NAMALWA (cell line): ENCODE results near the gene UROD.
"Not testable (repeated sequence)": the region's sequence is repeated elsewhere in the genome, so short reads cannot be mapped to it uniquely, and the experiment has no call there.

Source experiments
- DNase-seq: peaks from one replicate; pipeline ENCODE4 v3.0.0-alpha.2; 2015; ENCODE audit warnings: low spot score

The UROD gene

GRCh38 chr1:45011837-45012638, at the start of gene UROD:
TSS of gene UROD (plus strand) at chr1:45012254. CDS start at chr1:45012266, 12 bp downstream.
- DNase-seq: peak; percentile 98

- no peak for DNase-seq
Observed at GRCh38 chr1:44962729-44963128, 49.3 kb upstream of the UROD start.

GRCh38 chr1:44964396-44964795, 47.7 kb upstream of the UROD start:
- no peak for DNase-seq

- no peak for DNase-seq
Observed at GRCh38 chr1:44970317-44970716, 41.7 kb upstream of the UROD start.

GRCh38 chr1:44973645-44974044, 38.4 kb upstream of the UROD start:
- DNase-seq: no peak

GRCh38 chr1:44976252-44976651, 35.8 kb upstream of the UROD start:
- DNase-seq: no peak

- DNase-seq: not testable (repeated sequence)
Observed at GRCh38 chr1:44977372-44977771, 34.7 kb upstream of the UROD start.

GRCh38 chr1:44985747-44986359, 26.2 kb upstream of the UROD start:
- DNase-seq: no peak

- no peak for DNase-seq
Observed at GRCh38 chr1:44988531-44989156, 23.4 kb upstream of the UROD start.

- DNase-seq: no peak
Observed at GRCh38 chr1:44994309-44994898, 17.6 kb upstream of the UROD start.

GRCh38 chr1:44995467-44996238, 16.4 kb upstream of the UROD start:
- no peak for DNase-seq

- no peak for DNase-seq
Observed at GRCh38 chr1:44999232-44999631, 12.8 kb upstream of the UROD start.

- DNase-seq: no peak
Observed at GRCh38 chr1:45001011-45001481, 11.0 kb upstream of the UROD start.

GRCh38 chr1:45001576-45001975, 10.5 kb upstream of the UROD start:
- DNase-seq: not testable (repeated sequence)

- no peak for DNase-seq
Observed at GRCh38 chr1:45002650-45003645, 9.1 kb upstream of the UROD start.

- no peak for DNase-seq
Observed at GRCh38 chr1:45003741-45004140, 8.3 kb upstream of the UROD start.

GRCh38 chr1:45004281-45004920, 7.7 kb upstream of the UROD start:
- DNase-seq: no peak

- no peak for DNase-seq
Observed at GRCh38 chr1:45005761-45006160, 6.3 kb upstream of the UROD start.

- DNase-seq: no peak
Observed at GRCh38 chr1:45007311-45007710, 4.7 kb upstream of the UROD start.

- DNase-seq: no peak
Observed at GRCh38 chr1:45008076-45008475, 4.0 kb upstream of the UROD start.
